GM10266 (cell line): ENCODE data around the gene TGFBRAP1.

Source experiments
- DNase-seq: peaks from one replicate; pipeline ENCODE4 v3.0.0; 2012; ENCODE audit errors: extremely low spot score
- CTCF ChIP-seq: IDR thresholded peaks from 2 replicates; pipeline ENCODE4 v1.5.1; 2012; ENCODE audit warnings: mild to moderate bottlenecking, low read depth; ENCODE audit not compliant: control insufficient read depth, insufficient read depth; ENCODE audit errors: missing control alignments

Gene TGFBRAP1

GRCh38 chr2:105238664-105239240 lies 90.8 kb downstream of the TGFBRAP1 start:
- DNase-seq, result no peak
- no peak for TF ChIP-seq CTCF

- DNase-seq, result no peak
- no peak for TF ChIP-seq CTCF
These were observed 92.3 kb downstream of the TGFBRAP1 start for GRCh38 chr2:105237045-105237765.

- DNase-seq, result no peak
- no peak for TF ChIP-seq CTCF
These were observed 93.5 kb downstream of the TGFBRAP1 start for GRCh38 chr2:105236060-105236424.

GRCh38 chr2:105235388-105236059 lies 94.0 kb downstream of the TGFBRAP1 start:
- peak; percentile 61 for DNase-seq
- TF ChIP-seq CTCF, result peak; percentile 72

GRCh38 chr2:105231232-105231619 lies 98.3 kb downstream of the TGFBRAP1 start:
- TF ChIP-seq CTCF, result no peak
- DNase-seq, result no peak

GRCh38 chr2:105224444-105224843 lies 105.1 kb downstream of the TGFBRAP1 start:
- no peak for DNase-seq

More at GRCh38 chr2:105224444-105224843, 105.1 kb downstream of the TGFBRAP1 start:
- TF ChIP-seq CTCF, result no peak
